ENCODE results near the gene CNOT11. TPM values are rescaled to one million over a fixed set of nuclear protein-coding genes. Genes with fewer than 3 reads are reported as not detected.

CNOT11 gene
- total and polyA plus RNA-seq, 2 of the 13 experiments (the other 11 are each of a cell fraction or from before 2014, with no cell fraction given) = 114 to 209 TPM

GRCh38 chr2:101263377-101263800 lies 10.7 kb downstream of the CNOT11 start (continued):
- no peak; the same call in 1 of the 2 replicates for TF ChIP-seq ZNF335 (CRISPR knock-in tag; IDR thresholded peaks at IDR 0.05)
- no peak for TF ChIP-seq ZNF17 (CRISPR knock-in tag; IDR thresholded peaks at IDR 0.05)
- no peak for TF ChIP-seq ZNF124 (CRISPR knock-in tag; IDR thresholded peaks at IDR 0.05)
- peak; percentile 42; the same call in 1 of the 2 replicates for TF ChIP-seq ERF (CRISPR knock-in tag; IDR thresholded peaks at IDR 0.05)
- no peak for TF ChIP-seq IRF9 (CRISPR knock-in tag; IDR thresholded peaks at IDR 0.05; ENCODE audit: borderline replicate concordance)
- TF ChIP-seq SAP130 (CRISPR knock-in tag; IDR thresholded peaks at IDR 0.05; ENCODE audit: low read depth) = peak; percentile 73
- no peak for TF ChIP-seq ZNF496 (CRISPR knock-in tag; IDR thresholded peaks at IDR 0.05; ENCODE audit: insufficient replicate concordance)
- TF ChIP-seq ZNF558 (CRISPR knock-in tag; IDR thresholded peaks at IDR 0.05; ENCODE audit: borderline replicate concordance) = no peak
- TF ChIP-seq ZNF652 (CRISPR knock-in tag; IDR thresholded peaks at IDR 0.05; ENCODE audit: borderline replicate concordance, low read depth) = no peak
- 0 out of 2 replicates have a peak, but pooled peaks have one; percentile 44 for TF ChIP-seq SIX1 (CRISPR knock-in tag; IDR thresholded peaks at IDR 0.05; ENCODE audit: borderline replicate concordance)
- no peak for TF ChIP-seq TSC22D2 (CRISPR knock-in tag; IDR thresholded peaks at IDR 0.05; ENCODE audit: borderline replicate concordance)
- 0 out of 2 replicates have a peak, but pooled peaks have one; percentile 30 for TF ChIP-seq MAX (IDR thresholded peaks at IDR 0.05)
- TF ChIP-seq ZNF33B (CRISPR knock-in tag; IDR thresholded peaks at IDR 0.05) = no peak
- TF ChIP-seq ARID5B (CRISPR knock-in tag; IDR thresholded peaks at IDR 0.05) = peak; percentile 76
- peak; percentile 53; the same call in 1 of the 2 replicates for TF ChIP-seq ELF3 (CRISPR knock-in tag; IDR thresholded peaks at IDR 0.05)
- TF ChIP-seq ZNF280B (CRISPR knock-in tag; IDR thresholded peaks at IDR 0.05; ENCODE audit: borderline replicate concordance) = no peak
- peak; percentile 48; the same call in 1 of the 2 replicates for TF ChIP-seq SALL1 (CRISPR knock-in tag; IDR thresholded peaks at IDR 0.05)
- no peak for TF ChIP-seq ZNF569 (CRISPR knock-in tag; IDR thresholded peaks at IDR 0.05; ENCODE audit: borderline replicate concordance)
- no peak for TF ChIP-seq ZBTB37 (CRISPR knock-in tag; IDR thresholded peaks at IDR 0.05)
- TF ChIP-seq FOSL1 (CRISPR knock-in tag; IDR thresholded peaks at IDR 0.05; ENCODE audit: borderline replicate concordance) = no peak
- no peak for TF ChIP-seq ZNF674 (CRISPR knock-in tag; IDR thresholded peaks at IDR 0.05; ENCODE audit: low read depth)
- TF ChIP-seq HMG20A (CRISPR knock-in tag; IDR thresholded peaks at IDR 0.05; ENCODE audit: borderline replicate concordance) = peak; percentile 79; the same call in 1 of the 2 replicates
- no peak for TF ChIP-seq ZNF232 (CRISPR knock-in tag; IDR thresholded peaks at IDR 0.05; ENCODE audit: borderline replicate concordance)

All from HepG2 (cell line).